ENCODE results near the gene PHEX. TPM values are rescaled to one million over a fixed set of nuclear protein-coding genes. Genes with fewer than 3 reads are reported as not detected.

Gene PHEX
- total RNA-seq, 2 experiments from 2014 or later = 3.0 to 3.7 TPM

- Mint-ChIP-seq H3K9me3 (ENCODE audit: low read depth) (no peaks in the 10 kb centered on the region), H3K4me1 (no peaks in the 10 kb centered on the region), H3K4me3 (no peak overlapping the region), H3K27ac (no peak overlapping the region), H3K36me3 (ENCODE audit: low read depth) (peaks cover under 1% of the 10 kb centered on the region), H3K27me3 (no peaks in the 10 kb centered on the region)
- DNase-seq (no peak), ATAC-seq (no peak)
- POLR2A ChIA-PET = no interaction called here
- intact Hi-C loops (cut with DNase I, micrococcal nuclease) = no loop called here
- CTCF ChIA-PET = interaction anchor here (0.7 kb wide), 1 partner anchor 75 kb away, joined by 3 read pairs; no protein-coding TSS in a partner anchor
These were observed 16.9 kb upstream of the PHEX start for GRCh38 chrX:22015139-22015750.

- Mint-ChIP-seq H3K4me3 (no peak overlapping the region), H3K27ac (no peak overlapping the region), H3K27me3 (no peaks in the 10 kb centered on the region), H3K4me1 (peaks cover 3% of the 10 kb centered on the region), H3K36me3 (ENCODE audit: low read depth) (no peaks in the 10 kb centered on the region), H3K9me3 (ENCODE audit: low read depth) (no peaks in the 10 kb centered on the region)
- no peak for DNase-seq
- no peak for ATAC-seq
- intact Hi-C loops (cut with DNase I, micrococcal nuclease) = no loop called here
- ChIA-PET CTCF (no interaction called here), POLR2A (no interaction called here)
These were observed 10.3 kb upstream of the PHEX start for GRCh38 chrX:22021751-22022324.

GRCh38 chrX:22024577-22024976 is 7.5 kb upstream of the PHEX start:
- Mint-ChIP-seq H3K4me1 (peaks cover 12% of the 10 kb centered on the region), H3K27ac (no peak overlapping the region), H3K36me3 (ENCODE audit: low read depth) (peaks cover 1% of the 10 kb centered on the region), H3K4me3 (no peak overlapping the region), H3K9me3 (ENCODE audit: low read depth) (peaks cover 2% of the 10 kb centered on the region), H3K27me3 (no peaks in the 10 kb centered on the region)
- ChIA-PET POLR2A (no interaction called here), CTCF (no interaction called here)
- intact Hi-C loops (cut with DNase I, micrococcal nuclease) = no loop called here
- ATAC-seq (no peak), DNase-seq (no peak)

GRCh38 chrX:22025751-22026150 is 6.4 kb upstream of the PHEX start:
- peaks cover 12% of the 10 kb centered on the region for H3K4me1 Mint-ChIP-seq
- H3K36me3 Mint-ChIP-seq (ENCODE audit: low read depth) = peaks cover 1% of the 10 kb centered on the region
- no peak overlapping the region for H3K4me3 Mint-ChIP-seq
- ChIA-PET POLR2A (no interaction called here), CTCF (no interaction called here)
- peaks cover 4% of the 10 kb centered on the region for H3K9me3 Mint-ChIP-seq (ENCODE audit: low read depth)
- ATAC-seq (no peak), DNase-seq (no peak)
- H3K27ac Mint-ChIP-seq = no peak overlapping the region
- no peaks in the 10 kb centered on the region for H3K27me3 Mint-ChIP-seq
- intact Hi-C loops (cut with DNase I, micrococcal nuclease) = no loop called here

- DNase-seq = no peak
- no peak overlapping the region for H3K4me3 Mint-ChIP-seq
- CTCF ChIA-PET = no interaction called here
- H3K27ac Mint-ChIP-seq = no peak overlapping the region
- POLR2A ChIA-PET = no interaction called here
- H3K4me1 Mint-ChIP-seq = peaks cover 12% of the 10 kb centered on the region
- intact Hi-C loops (cut with DNase I, micrococcal nuclease) = no loop called here
- H3K9me3 Mint-ChIP-seq (ENCODE audit: low read depth) = peaks cover 4% of the 10 kb centered on the region
- H3K36me3 Mint-ChIP-seq (ENCODE audit: low read depth) = peaks cover 1% of the 10 kb centered on the region
- no peaks in the 10 kb centered on the region for H3K27me3 Mint-ChIP-seq
- no peak for ATAC-seq
These were observed 5.4 kb upstream of the PHEX start for GRCh38 chrX:22026731-22027130.

- ChIA-PET CTCF (no interaction called here), POLR2A (no interaction called here)
- H3K4me3 Mint-ChIP-seq = no peak overlapping the region
These were observed 381 bp downstream of the PHEX start for GRCh38 chrX:22032506-22032905.

GRCh38 chrX:22033818-22034217 is 1.7 kb downstream of the PHEX start:
- CTCF ChIA-PET = no interaction called here
- POLR2A ChIA-PET = no interaction called here
- H3K9me3 Mint-ChIP-seq (ENCODE audit: low read depth) = peaks cover 2% of the 10 kb centered on the region
- no peak for ATAC-seq
- H3K27ac Mint-ChIP-seq = peak overlapping the region; percentile 19
- H3K27me3 Mint-ChIP-seq = no peaks in the 10 kb centered on the region
- H3K36me3 Mint-ChIP-seq (ENCODE audit: low read depth) = no peaks in the 10 kb centered on the region
- no peak overlapping the region for H3K4me3 Mint-ChIP-seq
- DNase-seq = no peak
- intact Hi-C loops (cut with DNase I, micrococcal nuclease) = no loop called here
- H3K4me1 Mint-ChIP-seq = peaks cover 22% of the 10 kb centered on the region

More at GRCh38 chrX:22032506-22032905, 381 bp downstream of the PHEX start:
- no peaks in the 10 kb centered on the region for H3K27me3 Mint-ChIP-seq
- H3K9me3 Mint-ChIP-seq (ENCODE audit: low read depth) = peaks cover 3% of the 10 kb centered on the region
- peaks cover 21% of the 10 kb centered on the region for H3K4me1 Mint-ChIP-seq
- H3K27ac Mint-ChIP-seq = peak overlapping the region; percentile 24
- peaks cover 1% of the 10 kb centered on the region for H3K36me3 Mint-ChIP-seq (ENCODE audit: low read depth)
- DNase-seq = no peak
- intact Hi-C loops (cut with DNase I, micrococcal nuclease) = no loop called here
- no peak for ATAC-seq

GRCh38 chrX:22035236-22035635 is 3.1 kb downstream of the PHEX start:
- H3K9me3 Mint-ChIP-seq (ENCODE audit: low read depth) = no peaks in the 10 kb centered on the region
- no peaks in the 10 kb centered on the region for H3K36me3 Mint-ChIP-seq (ENCODE audit: low read depth)
- H3K27ac Mint-ChIP-seq = no peak overlapping the region
- peaks cover 22% of the 10 kb centered on the region for H3K4me1 Mint-ChIP-seq
- ChIA-PET CTCF (no interaction called here), POLR2A (no interaction called here)
- no peak overlapping the region for H3K4me3 Mint-ChIP-seq
- H3K27me3 Mint-ChIP-seq = no peaks in the 10 kb centered on the region
- no peak for ATAC-seq
- no peak for DNase-seq
- intact Hi-C loops (cut with DNase I, micrococcal nuclease) = no loop called here

- H3K4me1 Mint-ChIP-seq = peaks cover 23% of the 10 kb centered on the region
- no peaks in the 10 kb centered on the region for H3K36me3 Mint-ChIP-seq (ENCODE audit: low read depth)
- ChIA-PET CTCF (no interaction called here), POLR2A (no interaction called here)
- H3K27ac Mint-ChIP-seq = peak overlapping the region; percentile 80
- intact Hi-C loops (cut with DNase I, micrococcal nuclease) = no loop called here
- H3K4me3 Mint-ChIP-seq = no peak overlapping the region
- H3K27me3 Mint-ChIP-seq = no peaks in the 10 kb centered on the region
- ATAC-seq (peak; percentile 47), DNase-seq (peak; percentile 7)
- H3K9me3 Mint-ChIP-seq (ENCODE audit: low read depth) = no peaks in the 10 kb centered on the region
These were observed 5.1 kb downstream of the PHEX start for GRCh38 chrX:22037225-22037624.

GRCh38 chrX:22037911-22038537 is 5.9 kb downstream of the PHEX start:
- H3K36me3 Mint-ChIP-seq (ENCODE audit: low read depth) = no peaks in the 10 kb centered on the region
- ChIA-PET CTCF (no interaction called here), POLR2A (no interaction called here)
- ATAC-seq (peak; percentile 39), DNase-seq (no peak)
- no peaks in the 10 kb centered on the region for H3K9me3 Mint-ChIP-seq (ENCODE audit: low read depth)
- H3K4me3 Mint-ChIP-seq = peak overlapping the region; percentile 55
- no peaks in the 10 kb centered on the region for H3K27me3 Mint-ChIP-seq
- peaks cover 19% of the 10 kb centered on the region for H3K4me1 Mint-ChIP-seq
- intact Hi-C loops (cut with DNase I, micrococcal nuclease) = no loop called here
- peak overlapping the region; percentile 80 for H3K27ac Mint-ChIP-seq

GRCh38 chrX:22039541-22039940 is 7.4 kb downstream of the PHEX start:
- no peak for ATAC-seq
- CTCF ChIA-PET = no interaction called here
- no peaks in the 10 kb centered on the region for H3K9me3 Mint-ChIP-seq (ENCODE audit: low read depth)
- peak overlapping the region; percentile 2 for H3K4me3 Mint-ChIP-seq
- POLR2A ChIA-PET = no interaction called here
- H3K27me3 Mint-ChIP-seq = no peaks in the 10 kb centered on the region
- H3K4me1 Mint-ChIP-seq = peaks cover 12% of the 10 kb centered on the region
- H3K27ac Mint-ChIP-seq = peak overlapping the region; percentile 21
- DNase-seq = no peak
- intact Hi-C loops (cut with DNase I, micrococcal nuclease) = no loop called here
- H3K36me3 Mint-ChIP-seq (ENCODE audit: low read depth) = no peaks in the 10 kb centered on the region

- Mint-ChIP-seq H3K27me3 (no peaks in the 10 kb centered on the region), H3K9me3 (ENCODE audit: low read depth) (no peaks in the 10 kb centered on the region), H3K36me3 (ENCODE audit: low read depth) (no peaks in the 10 kb centered on the region), H3K4me3 (peak overlapping the region; percentile 2), H3K27ac (peak overlapping the region; percentile 21), H3K4me1 (peaks cover 12% of the 10 kb centered on the region)
- ChIA-PET POLR2A (no interaction called here), CTCF (no interaction called here)
- intact Hi-C loops (cut with DNase I, micrococcal nuclease) = no loop called here
- DNase-seq (no peak), ATAC-seq (no peak)
These were observed 8.1 kb downstream of the PHEX start for GRCh38 chrX:22040184-22040583.

All from activated CD4-positive, alpha-beta T cell treated with anti-CD3 and anti-CD28 coated beads for 36 hours (primary cell).